Measurements from ENCODE around the gene ABTB2.

DNA sequence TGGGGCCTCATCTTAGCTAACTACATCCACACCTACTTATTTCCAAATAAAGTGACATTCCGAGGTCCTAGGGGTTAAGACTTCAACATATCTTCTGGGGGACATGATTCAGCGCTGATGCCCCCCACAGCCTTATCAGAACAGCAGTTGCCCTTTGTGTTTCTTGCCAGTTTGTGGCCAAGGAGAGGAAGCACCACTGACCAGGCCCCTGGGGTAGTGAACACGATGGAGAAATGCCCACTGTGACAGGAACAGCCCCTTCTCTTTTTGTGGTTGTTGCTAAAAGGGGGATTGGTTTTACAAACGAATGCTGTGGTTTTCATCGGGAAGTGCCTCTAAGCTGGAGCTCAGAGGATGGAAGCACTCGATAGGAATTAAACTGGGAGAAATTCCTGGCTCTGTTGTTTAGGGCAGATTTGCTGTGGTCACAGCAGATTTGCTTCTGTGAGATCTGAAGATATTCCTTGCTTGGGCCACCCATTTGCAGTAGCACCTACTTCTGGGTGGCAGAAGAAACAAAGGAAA, 88.8 kb downstream of the ABTB2 start:
- TF ChIP-seq, protein P1, sequence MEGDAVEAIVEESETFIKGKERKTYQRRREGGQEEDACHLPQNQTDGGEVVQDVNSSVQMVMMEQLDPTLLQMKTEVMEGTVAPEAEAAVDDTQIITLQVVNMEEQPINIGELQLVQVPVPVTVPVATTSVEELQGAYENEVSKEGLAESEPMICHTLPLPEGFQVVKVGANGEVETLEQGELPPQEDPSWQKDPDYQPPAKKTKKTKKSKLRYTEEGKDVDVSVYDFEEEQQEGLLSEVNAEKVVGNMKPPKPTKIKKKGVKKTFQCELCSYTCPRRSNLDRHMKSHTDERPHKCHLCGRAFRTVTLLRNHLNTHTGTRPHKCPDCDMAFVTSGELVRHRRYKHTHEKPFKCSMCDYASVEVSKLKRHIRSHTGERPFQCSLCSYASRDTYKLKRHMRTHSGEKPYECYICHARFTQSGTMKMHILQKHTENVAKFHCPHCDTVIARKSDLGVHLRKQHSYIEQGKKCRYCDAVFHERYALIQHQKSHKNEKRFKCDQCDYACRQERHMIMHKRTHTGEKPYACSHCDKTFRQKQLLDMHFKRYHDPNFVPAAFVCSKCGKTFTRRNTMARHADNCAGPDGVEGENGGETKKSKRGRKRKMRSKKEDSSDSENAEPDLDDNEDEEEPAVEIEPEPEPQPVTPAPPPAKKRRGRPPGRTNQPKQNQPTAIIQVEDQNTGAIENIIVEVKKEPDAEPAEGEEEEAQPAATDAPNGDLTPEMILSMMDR (IDR thresholded peaks at IDR 0.05; ENCODE audit: borderline replicate concordance, extremely low read depth, low read length, poor library complexity, severe bottlenecking): no peak
- no peak for TF ChIP-seq EZH2 (IDR thresholded peaks at IDR 0.05; ENCODE audit: borderline replicate concordance, low read depth, low read length, severe bottlenecking)

All from DND-41 (cell line).